Mononuclear cell (primary cell): ENCODE measurements around the gene SLC15A1. TPM values are rescaled to one million over a fixed set of nuclear protein-coding genes. Genes with fewer than 3 reads are reported as not detected.

Experiments
- H3K27me3 ChIP-seq: 2 replicates; pipeline ENCODE4 v1.6.0; 2011; ENCODE audit warnings: low read length, control low read depth; ENCODE audit not compliant: insufficient read depth
- H3K4me1 ChIP-seq: 2 replicates; pipeline ENCODE4 v1.5.1; 2011; ENCODE audit warnings: mild to moderate bottlenecking, low read length, control low read depth; ENCODE audit not compliant: insufficient read depth
- H3K4me3 ChIP-seq: 2 replicates; pipeline ENCODE4 v1.5.1; 2011; ENCODE audit warnings: mild to moderate bottlenecking, low read length, moderate library complexity
- H3K9me3 ChIP-seq: 2 replicates; pipeline ENCODE4 v1.5.1; 2011; ENCODE audit warnings: low read depth, mild to moderate bottlenecking, control low read depth, low read length
- total RNA-seq: library from RNA; depleted of rRNA; stranded (reverse); fragments of >200 nt; gene quantifications from one replicate; pipeline ENCODE4 v1.2.3, GENCODE V29; 2012

The SLC15A1 gene
- not detected for total RNA-seq

GRCh38 chr13:98752467-98753290 is at the start of gene SLC15A1:
TSS of gene SLC15A1 (minus strand) at chr13:98752672. CDS start at chr13:98752598, 74 bp downstream.
- no peaks in the 10 kb centered on the region for H3K9me3 ChIP-seq
- H3K4me3 ChIP-seq = no peak within 1 kb of the TSS
- no peaks in the 10 kb centered on the region for H3K4me1 ChIP-seq
- peaks cover 26% of the 10 kb centered on the region for H3K27me3 ChIP-seq

GRCh38 chr13:98801626-98802418 is 49.4 kb upstream of the SLC15A1 start:
- no peaks in the 10 kb centered on the region for H3K9me3 ChIP-seq
- H3K4me3 ChIP-seq = no peak overlapping the region
- H3K4me1 ChIP-seq = no peaks in the 10 kb centered on the region
- no peaks in the 10 kb centered on the region for H3K27me3 ChIP-seq

- no peaks in the 10 kb centered on the region for H3K9me3 ChIP-seq
- no peaks in the 10 kb centered on the region for H3K27me3 ChIP-seq
Measured at GRCh38 chr13:98800078-98800477, 47.6 kb upstream of the SLC15A1 start.

GRCh38 chr13:98798849-98799645 is 46.6 kb upstream of the SLC15A1 start:
- Histone ChIP-seq H3K27me3 (no peaks in the 10 kb centered on the region), H3K9me3 (no peaks in the 10 kb centered on the region), H3K4me1 (no peaks in the 10 kb centered on the region), H3K4me3 (no peak overlapping the region)

More at GRCh38 chr13:98800078-98800477, 47.6 kb upstream of the SLC15A1 start:
- H3K4me1 ChIP-seq = no peaks in the 10 kb centered on the region
- no peak overlapping the region for H3K4me3 ChIP-seq

GRCh38 chr13:98797456-98797855 is 45.0 kb upstream of the SLC15A1 start:
- Histone ChIP-seq H3K4me3 (no peak overlapping the region), H3K9me3 (no peaks in the 10 kb centered on the region), H3K4me1 (no peaks in the 10 kb centered on the region), H3K27me3 (no peaks in the 10 kb centered on the region)

GRCh38 chr13:98796798-98797197 is 44.3 kb upstream of the SLC15A1 start:
- H3K4me1 ChIP-seq = no peaks in the 10 kb centered on the region
- H3K4me3 ChIP-seq = no peak overlapping the region
- no peaks in the 10 kb centered on the region for H3K27me3 ChIP-seq
- H3K9me3 ChIP-seq = no peaks in the 10 kb centered on the region

GRCh38 chr13:98796191-98796590 is 43.7 kb upstream of the SLC15A1 start:
- H3K27me3 ChIP-seq = no peaks in the 10 kb centered on the region
- H3K4me3 ChIP-seq = no peak overlapping the region
- no peaks in the 10 kb centered on the region for H3K9me3 ChIP-seq
- no peaks in the 10 kb centered on the region for H3K4me1 ChIP-seq

- Histone ChIP-seq H3K4me3 (no peak overlapping the region), H3K27me3 (no peaks in the 10 kb centered on the region), H3K9me3 (no peaks in the 10 kb centered on the region), H3K4me1 (no peaks in the 10 kb centered on the region)
Measured at GRCh38 chr13:98795220-98795619, 42.7 kb upstream of the SLC15A1 start.

GRCh38 chr13:98794498-98794897 is 42.0 kb upstream of the SLC15A1 start:
- Histone ChIP-seq H3K9me3 (no peaks in the 10 kb centered on the region), H3K4me1 (no peaks in the 10 kb centered on the region), H3K4me3 (no peak overlapping the region), H3K27me3 (no peaks in the 10 kb centered on the region)

GRCh38 chr13:98792785-98793495 is 40.5 kb upstream of the SLC15A1 start:
- H3K9me3 ChIP-seq = no peaks in the 10 kb centered on the region
- no peaks in the 10 kb centered on the region for H3K27me3 ChIP-seq
- H3K4me3 ChIP-seq = no peak overlapping the region
- no peaks in the 10 kb centered on the region for H3K4me1 ChIP-seq

- H3K4me3 ChIP-seq = no peak overlapping the region
- H3K27me3 ChIP-seq = no peaks in the 10 kb centered on the region
- H3K9me3 ChIP-seq = no peaks in the 10 kb centered on the region
- no peaks in the 10 kb centered on the region for H3K4me1 ChIP-seq
Measured at GRCh38 chr13:98792321-98792720, 39.8 kb upstream of the SLC15A1 start.

GRCh38 chr13:98791611-98792010 is 39.1 kb upstream of the SLC15A1 start:
- no peaks in the 10 kb centered on the region for H3K27me3 ChIP-seq
- H3K9me3 ChIP-seq = no peaks in the 10 kb centered on the region
- no peaks in the 10 kb centered on the region for H3K4me1 ChIP-seq

GRCh38 chr13:98787996-98788395 is 35.5 kb upstream of the SLC15A1 start:
- H3K9me3 ChIP-seq = no peaks in the 10 kb centered on the region
- H3K27me3 ChIP-seq = no peaks in the 10 kb centered on the region
- no peak overlapping the region for H3K4me3 ChIP-seq
- H3K4me1 ChIP-seq = no peaks in the 10 kb centered on the region

More at GRCh38 chr13:98791611-98792010, 39.1 kb upstream of the SLC15A1 start:
- no peak overlapping the region for H3K4me3 ChIP-seq

GRCh38 chr13:98787173-98787572 is 34.7 kb upstream of the SLC15A1 start:
- H3K9me3 ChIP-seq = no peaks in the 10 kb centered on the region
- no peak overlapping the region for H3K4me3 ChIP-seq
- no peaks in the 10 kb centered on the region for H3K4me1 ChIP-seq
- no peaks in the 10 kb centered on the region for H3K27me3 ChIP-seq
